HG03520 (cell line): ENCODE measurements around the gene SLC27A1.
"Not testable (repeated sequence)": the region's sequence is repeated elsewhere in the genome, so short reads cannot be mapped to it uniquely, and the experiment has no call there.

Experiments
- ATAC-seq: cut with Tn5 transposase; IDR thresholded peaks from one replicate; pipeline ENCODE4 v1.9.1; 2021; ENCODE audit warnings: mild to moderate bottlenecking, moderate library complexity; ENCODE audit not compliant: unreplicated experiment

The SLC27A1 gene

DNA sequence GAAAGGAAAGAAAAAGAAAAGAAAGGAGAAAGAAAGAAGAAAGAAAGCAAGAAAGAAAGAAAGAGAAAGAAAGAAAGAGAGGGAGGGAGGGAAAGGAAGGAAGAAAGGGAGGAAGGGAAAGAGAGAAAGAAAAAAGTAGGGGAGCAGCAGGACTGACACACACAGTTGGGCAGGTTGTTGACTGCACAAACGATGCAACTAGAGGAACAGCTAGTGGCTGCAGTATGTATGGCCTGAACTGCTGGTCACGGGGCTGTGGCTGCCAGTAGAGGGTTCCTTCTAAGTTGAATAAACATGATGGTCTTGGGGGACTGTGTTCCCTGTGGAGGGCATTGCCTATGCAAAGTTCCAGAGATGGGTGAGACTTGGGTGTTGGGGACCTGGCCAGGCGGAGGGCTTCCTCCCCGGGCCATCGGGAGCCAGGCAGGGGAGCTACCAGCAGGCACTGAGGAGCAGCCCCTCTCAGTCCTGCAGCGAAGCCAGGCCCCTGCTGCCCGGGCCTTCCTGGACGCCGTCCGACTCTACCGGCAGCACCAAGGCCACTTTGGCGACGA lies 68.4 kb downstream of the SLC27A1 start:
- no peak for ATAC-seq

DNA sequence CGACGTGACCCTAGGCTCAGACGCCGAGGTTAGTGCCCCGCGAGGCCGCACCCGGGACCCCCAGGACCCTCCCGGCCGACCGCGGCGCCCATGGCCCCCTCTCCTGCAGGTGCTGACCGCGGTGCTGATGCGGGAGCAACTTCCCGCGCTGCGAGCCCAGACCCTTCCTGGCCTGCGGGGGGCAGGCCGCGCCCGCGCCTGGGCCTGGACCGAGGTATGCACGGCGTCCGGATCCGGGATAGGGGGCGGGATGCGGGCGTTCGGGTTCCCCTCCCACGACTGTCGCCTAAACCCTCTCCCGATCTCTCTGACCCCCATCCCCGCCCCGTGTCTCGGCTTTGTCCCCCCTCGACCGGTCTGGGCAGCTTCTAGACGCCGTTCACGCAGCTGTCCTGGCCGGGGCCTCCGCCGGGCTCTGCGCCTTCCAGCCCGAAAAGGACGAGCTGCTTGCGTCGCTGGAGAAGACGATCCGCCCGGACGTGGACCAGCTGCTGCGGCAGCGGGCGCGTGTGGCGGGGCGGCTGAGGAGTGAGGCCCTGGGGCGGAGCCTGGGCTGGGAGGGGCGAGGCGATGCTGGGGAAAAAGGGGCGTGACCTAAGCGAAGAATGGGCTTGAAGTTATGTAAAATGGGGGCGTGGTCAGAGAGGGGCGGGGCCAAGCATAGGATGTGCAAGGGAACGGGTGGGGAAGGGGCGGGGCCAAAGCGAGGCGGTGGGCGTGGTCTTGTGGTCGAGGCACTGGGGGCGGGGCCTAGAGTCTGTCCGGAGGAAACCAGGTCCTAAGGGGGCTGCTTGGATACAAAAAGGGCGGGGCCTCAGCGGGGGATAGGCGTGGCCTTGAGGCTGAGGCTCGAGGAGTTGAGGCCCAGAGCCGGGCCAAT lies 69.2 kb downstream of the SLC27A1 start:
- peak; percentile 53 for ATAC-seq

DNA sequence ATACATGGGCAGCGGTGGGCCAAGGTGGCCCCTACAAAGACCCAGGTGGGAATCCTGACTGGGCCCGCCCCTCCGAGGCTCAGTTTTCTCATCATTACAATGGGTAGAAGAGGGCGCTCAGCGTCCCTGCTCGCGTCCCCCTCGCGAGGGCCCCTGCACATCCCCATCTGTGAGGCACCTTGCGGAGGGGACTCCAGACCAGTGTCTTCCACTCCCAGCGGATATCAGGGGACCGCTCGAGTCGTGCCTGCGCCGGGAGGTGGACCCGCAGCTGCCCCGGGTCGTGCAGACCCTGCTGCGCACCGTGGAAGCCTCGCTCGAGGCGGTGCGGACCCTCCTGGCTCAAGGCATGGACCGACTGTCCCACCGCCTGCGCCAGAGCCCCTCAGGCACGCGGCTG lies 69.8 kb downstream of the SLC27A1 start:
- no peak for ATAC-seq

DNA sequence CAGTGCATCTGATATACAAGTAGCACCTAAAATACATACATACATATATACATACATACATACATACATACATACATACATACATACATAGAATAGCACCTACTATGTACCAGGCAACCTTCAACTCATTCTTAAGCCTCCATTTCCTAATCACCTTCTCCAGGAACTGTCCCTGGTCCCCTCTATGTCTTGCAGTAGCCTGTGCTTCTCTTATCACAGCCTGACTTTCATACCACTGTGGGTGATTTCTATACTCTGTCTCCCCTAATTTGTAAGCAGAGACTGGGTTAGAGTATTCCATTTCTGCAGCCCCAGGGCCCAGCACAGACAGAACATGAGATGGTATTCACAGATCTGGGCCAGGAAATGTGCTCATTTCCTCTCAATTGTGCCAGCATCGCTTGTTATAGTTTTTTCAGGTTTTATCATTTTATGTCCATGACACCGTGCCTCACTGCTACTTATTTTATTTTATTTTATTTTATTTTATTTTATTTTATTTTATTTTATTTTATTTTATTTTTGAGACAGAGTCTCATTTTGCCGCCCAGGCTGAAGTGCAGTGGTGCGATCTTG lies 70.9 kb downstream of the SLC27A1 start:
- ATAC-seq: no peak

DNA sequence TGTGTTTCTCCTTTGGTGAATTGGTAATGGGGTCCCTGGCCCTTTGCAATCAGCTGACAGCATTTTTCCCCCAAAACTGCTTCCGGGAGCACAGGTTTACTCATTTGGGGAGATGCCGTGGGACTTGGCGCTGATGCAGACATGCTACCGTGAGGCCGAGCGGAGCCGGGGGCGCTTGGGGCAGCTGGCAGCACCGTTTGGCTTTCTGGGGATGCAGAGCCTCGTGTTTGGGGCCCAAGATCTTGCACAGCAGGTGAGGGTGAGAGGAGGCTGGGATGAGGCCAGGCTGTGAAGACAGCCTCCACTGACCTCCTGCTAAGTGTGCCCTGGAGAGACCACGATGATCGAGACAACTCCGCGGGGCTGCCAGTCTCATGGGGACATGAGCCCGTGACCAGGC lies 71.7 kb downstream of the SLC27A1 start:
- ATAC-seq: no peak

DNA sequence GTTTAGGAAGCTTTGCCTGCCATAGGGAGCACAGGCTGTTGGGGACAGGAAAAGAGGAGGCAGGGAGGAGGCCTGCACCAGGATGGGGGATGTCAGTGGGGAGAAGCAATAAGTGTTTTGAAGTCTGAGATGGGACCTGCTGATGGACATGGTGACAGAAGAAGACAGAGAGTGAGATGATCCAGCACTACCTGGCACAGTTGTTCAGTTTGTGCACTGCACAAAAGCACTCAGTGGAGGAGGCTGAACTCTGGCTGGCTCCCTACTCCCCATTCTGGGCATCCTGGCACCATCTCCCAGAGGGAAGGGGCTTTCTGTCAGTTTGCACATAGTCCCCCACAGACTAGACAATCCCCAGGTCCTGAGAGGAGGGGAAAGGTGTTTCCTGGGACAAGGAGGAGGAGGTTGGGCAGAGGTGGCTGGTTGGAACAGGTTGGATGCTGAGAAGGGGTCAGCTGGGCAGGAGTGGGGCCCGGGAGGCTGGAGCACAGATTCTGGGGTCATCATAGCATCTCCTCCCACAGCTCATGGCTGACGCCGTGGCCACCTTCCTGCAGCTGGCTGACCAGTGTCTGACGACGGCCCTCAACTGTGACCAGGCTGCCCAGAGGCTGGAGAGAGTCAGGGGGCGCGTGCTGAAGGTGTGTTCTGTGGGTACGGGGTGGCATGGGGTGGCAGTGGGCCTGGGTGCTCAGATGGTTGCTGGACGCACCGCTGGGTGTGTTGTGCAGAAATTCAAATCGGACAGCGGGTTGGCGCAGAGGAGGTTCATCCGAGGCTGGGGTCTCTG lies 72.7 kb downstream of the SLC27A1 start:
- no peak for ATAC-seq

DNA sequence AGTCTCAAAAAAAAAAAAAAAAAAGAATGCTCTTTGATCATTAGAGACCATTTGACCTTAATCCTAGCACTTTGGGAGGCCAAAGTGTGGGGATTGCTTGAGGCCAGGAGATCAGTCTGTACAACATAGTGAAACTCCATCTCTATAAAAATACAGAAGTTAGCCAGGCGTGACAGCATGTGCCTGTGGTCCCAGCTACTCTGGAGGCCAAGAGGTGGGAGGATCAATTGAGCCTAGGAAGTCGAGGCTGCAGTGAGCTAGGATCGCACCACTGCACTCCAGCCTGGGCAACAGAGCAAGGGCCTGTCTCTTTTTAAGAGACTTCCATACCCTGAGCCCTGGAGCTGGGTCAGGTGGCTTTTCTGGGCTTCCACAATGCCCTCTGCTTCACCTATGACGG lies 73.7 kb downstream of the SLC27A1 start:
- no peak for ATAC-seq

DNA sequence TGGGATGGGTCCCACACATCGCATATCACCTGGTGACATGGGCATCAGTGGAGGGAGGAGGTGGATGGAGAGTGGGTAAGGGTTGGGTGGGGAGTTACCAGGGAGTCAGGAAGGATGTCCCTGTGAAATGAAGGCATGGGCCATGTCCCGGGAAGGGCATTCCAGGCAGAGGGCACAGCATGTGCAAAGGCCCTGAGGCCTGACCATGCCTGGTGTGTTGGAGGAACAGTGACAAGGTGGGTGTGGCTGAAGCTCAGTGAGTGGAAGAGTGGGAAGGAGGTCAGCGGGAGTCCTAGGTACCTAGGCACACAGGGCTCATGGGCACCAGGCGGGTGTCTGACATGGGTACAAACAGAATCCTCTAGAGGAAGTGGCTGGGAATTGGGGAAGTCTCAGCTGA lies 74.1 kb downstream of the SLC27A1 start:
- no peak for ATAC-seq

DNA sequence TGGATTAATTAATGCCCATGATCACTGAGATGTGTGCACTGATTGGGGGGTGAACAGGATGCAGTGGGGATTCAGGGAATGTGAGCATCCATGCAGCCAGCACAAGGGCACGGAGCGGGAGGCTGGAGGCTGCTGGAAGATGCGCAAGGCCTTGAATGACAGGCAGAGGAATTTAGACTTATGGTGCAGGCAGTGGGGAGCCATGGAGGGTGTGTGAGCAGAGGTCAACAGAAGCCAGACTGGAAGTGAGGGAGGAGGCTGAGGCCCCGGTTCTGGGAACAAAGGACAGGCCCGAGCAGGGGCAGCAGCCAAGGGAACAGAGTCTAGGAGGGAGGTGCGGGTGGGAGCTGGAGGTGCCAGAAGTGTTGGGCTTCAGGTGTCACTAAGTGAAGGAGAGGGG lies 77.8 kb downstream of the SLC27A1 start:
- no peak for ATAC-seq

DNA sequence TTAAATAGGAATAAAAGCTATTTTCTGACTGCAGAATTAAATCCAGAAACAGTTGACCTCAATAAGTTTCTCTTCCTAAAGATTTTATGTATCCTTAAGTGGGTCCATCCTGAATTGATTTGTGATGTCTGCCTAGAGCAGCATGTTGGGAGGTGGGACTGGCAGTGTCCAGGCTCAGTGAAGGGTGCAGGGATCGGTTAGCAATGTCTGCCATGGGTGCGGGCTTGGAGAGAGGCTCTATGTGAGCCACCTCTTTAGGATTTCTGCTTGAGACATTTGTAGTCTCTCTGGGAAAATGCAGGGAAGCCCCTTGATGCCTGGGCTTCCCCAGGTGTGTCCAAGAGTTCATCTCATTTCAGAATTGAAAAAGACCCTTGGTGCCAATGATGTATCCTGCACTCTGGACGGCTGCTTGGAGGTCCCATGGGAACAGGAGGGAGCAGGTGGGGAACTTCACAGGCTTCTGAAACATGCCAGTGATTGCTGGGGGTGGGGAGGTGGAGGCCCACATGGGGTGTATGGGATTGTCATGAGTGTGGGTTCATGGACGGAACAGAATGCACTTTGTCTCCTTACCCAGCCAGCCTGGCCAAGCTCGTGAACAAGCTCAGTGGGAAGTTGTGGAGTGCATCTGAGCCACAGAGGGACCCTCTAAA lies 78.9 kb downstream of the SLC27A1 start:
- no peak for ATAC-seq

DNA sequence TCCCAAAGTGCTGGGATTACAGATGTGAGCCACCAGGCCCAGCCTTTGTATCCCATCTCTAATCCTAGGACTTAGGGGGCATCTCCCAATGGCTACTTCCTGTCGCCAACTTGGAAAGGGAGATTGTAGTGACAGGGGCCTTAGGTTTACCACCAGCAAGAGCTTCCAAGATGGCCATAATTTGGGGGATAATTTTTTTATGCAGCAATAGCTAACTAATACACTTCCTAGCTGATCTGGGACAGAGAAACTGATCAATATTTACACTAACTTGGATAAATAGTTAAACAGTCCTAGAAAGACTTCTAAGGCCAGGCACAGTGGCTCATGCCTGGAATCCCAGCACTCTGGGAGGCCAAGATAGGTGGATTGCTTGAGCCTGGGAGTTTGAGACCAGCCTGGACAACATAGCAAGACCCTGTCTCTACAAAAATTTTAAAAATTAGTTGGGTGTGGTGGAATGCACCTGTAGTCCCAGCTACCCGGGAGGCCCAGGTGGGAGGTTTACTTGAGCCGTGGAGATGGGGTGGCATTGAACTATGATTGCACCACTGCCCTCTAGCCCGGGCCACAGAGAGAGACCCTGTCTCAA lies 79.8 kb downstream of the SLC27A1 start:
- no peak for ATAC-seq

DNA sequence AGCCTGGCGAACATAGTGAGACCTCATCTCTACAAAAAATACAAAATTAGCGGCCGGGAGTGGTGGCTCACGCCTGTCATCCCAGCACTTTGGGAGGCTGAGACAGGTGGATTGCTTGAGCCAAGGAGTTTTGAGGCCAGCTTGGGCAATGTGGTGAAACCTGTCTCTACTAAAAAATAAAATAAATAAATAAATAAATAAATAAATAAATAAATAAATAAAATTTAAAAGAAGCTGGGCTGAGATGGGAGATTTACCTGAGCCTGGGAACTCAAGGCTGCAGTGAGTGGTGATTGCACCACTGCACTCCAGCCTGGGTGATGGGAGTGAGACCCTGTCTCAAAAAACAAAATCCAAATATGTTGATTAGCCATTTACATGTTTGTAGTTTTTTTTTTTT lies 82.4 kb downstream of the SLC27A1 start:
- ATAC-seq: not testable (repeated sequence)

DNA sequence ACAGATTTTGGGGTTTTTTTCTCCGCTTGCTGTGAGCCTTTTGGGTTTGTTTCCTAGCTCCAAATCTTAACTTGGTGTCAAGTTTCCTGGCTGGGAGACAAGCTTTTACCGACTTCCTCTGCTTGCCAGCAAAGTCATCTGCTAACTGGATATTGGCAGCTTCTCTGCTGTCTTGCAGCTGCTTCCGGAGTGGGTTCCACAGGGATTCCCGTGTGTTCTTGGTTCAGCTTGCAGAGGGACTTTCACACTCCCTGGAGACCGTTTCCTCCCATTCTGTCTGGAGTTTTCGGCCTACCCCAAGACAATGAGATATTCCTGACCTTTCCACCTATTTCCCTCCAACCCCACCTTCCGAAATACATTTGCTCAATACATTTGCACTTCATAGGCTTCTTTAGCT lies 82.9 kb downstream of the SLC27A1 start:
- no peak for ATAC-seq

DNA sequence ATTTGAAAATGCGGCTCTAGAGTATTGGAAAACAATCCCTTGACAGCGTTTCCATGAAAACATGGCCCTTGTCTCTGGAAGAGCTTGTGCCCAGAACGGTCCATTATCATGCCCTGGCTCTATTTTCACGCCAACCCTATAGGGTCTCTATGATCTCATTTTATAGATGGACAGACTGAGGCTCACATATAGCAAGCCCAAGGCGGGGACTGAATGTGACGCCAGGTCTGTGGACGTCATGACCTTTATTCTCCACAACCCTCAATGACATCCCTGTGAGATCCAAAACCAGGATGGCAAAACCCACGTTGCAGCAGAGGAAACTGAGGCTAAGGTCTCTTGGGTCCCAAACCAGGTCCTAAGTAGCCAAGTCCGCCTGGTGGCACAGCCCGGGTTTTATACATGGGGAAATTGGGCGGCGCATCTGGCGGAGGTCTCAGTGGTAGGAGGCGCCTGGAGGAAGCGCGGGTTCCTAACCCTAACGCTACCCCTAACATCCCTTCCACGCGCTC lies 84.7 kb downstream of the SLC27A1 start:
- no peak for ATAC-seq

DNA sequence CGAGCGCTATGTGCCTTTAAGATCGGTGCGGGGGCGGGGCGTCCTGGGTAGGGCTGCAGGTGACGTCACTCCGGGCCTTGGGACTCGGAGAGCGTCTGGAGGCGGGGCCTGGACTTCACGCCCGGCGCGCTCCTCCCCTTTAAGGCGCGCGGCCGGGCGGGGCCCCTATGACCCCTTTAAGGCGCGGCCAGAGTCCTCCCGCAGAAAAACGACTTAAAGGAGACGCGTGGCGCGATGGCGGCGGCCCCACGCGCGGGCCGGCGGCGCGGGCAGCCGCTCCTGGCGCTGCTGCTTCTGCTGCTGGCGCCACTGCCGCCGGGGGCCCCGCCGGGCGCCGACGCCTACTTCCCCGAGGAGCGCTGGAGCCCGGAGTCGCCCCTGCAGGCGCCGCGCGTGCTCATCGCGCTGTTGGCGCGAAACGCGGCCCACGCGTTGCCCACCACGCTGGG lies 85.2 kb downstream of the SLC27A1 start, which contains the start of gene COLGALT1:
TSS of gene COLGALT1 (plus strand) at position 170 of the 449 bp plus-strand sequence. CDS start at position 235, 65 bp downstream.
- peak; percentile 87 for ATAC-seq
